H9 (cell line): Measurements from ENCODE around the gene LILRB1. TPM values are rescaled to one million over a fixed set of nuclear protein-coding genes. Genes with fewer than 3 reads are reported as not detected.
"Not testable (repeated sequence)": the region's sequence is repeated elsewhere in the genome, so short reads cannot be mapped to it uniquely, and the experiment has no call there.

Source experiments
- DNase-seq: peaks from one replicate; pipeline ENCODE4 v3.0.0-alpha.2; 2017
- H2AFZ ChIP-seq: one replicate; pipeline ENCODE4 v1.6.1; 2013; ENCODE audit warnings: mild to moderate bottlenecking, low read length, control low read depth, moderate library complexity
- H2AK5ac ChIP-seq: 2 replicates; pipeline ENCODE4 v1.6.1; 2013; ENCODE audit warnings: low read length, control low read depth, mixed read lengths; ENCODE audit not compliant: insufficient read length
- H2BK120ac ChIP-seq: one replicate; pipeline ENCODE4 v1.6.1; 2013; ENCODE audit warnings: low read depth, mild to moderate bottlenecking, low read length, control low read depth, inconsistent platforms; ENCODE audit not compliant: poor library complexity, severe bottlenecking
- H2BK12ac ChIP-seq: 2 replicates; pipeline ENCODE4 v1.6.1; 2013; ENCODE audit warnings: low read length, control low read depth, mixed read lengths, low read depth; ENCODE audit not compliant: insufficient read length
- H2BK15ac ChIP-seq: 2 replicates; pipeline ENCODE4 v1.6.1; 2013; ENCODE audit warnings: low read depth, low read length, control low read depth
- H2BK20ac ChIP-seq: one replicate; pipeline ENCODE4 v1.6.1; 2013; ENCODE audit warnings: low read depth, mild to moderate bottlenecking, low read length, control low read depth, inconsistent platforms; ENCODE audit not compliant: poor library complexity, severe bottlenecking
- H2BK5ac ChIP-seq: 2 replicates; pipeline ENCODE4 v1.6.1; 2013; ENCODE audit warnings: low read length, control low read depth, mixed read lengths; ENCODE audit not compliant: insufficient read length
- H3K14ac ChIP-seq: 2 replicates; pipeline ENCODE4 v1.6.1; 2013; ENCODE audit warnings: low read length, control low read depth; ENCODE audit not compliant: insufficient read depth
- H3K18ac ChIP-seq: 2 replicates; pipeline ENCODE4 v1.6.1; 2013; ENCODE audit warnings: low read depth, mild to moderate bottlenecking, mixed read lengths, low read length, control low read depth; ENCODE audit not compliant: insufficient read length
- H3K23ac ChIP-seq: 2 replicates; pipeline ENCODE4 v1.6.1; 2013; ENCODE audit warnings: low read length, control low read depth, mixed read lengths, low read depth; ENCODE audit not compliant: insufficient read length
- H3K23me2 ChIP-seq: 2 replicates; pipeline ENCODE4 v1.6.1; 2013; ENCODE audit warnings: low read depth, mild to moderate bottlenecking, mixed read lengths, low read length, control low read depth; ENCODE audit not compliant: insufficient read length, poor library complexity, severe bottlenecking
- H3K27ac ChIP-seq: 2 replicates; pipeline ENCODE4 v1.5.1; 2013; ENCODE audit warnings: low read length, control low read depth, mixed read lengths, low read depth; ENCODE audit not compliant: insufficient read length
- H3K27me3 ChIP-seq: 2 replicates; pipeline ENCODE4 v1.6.1; 2013; ENCODE audit warnings: low read length, control low read depth, inconsistent platforms; ENCODE audit not compliant: insufficient read depth
- H3K4ac ChIP-seq: 2 replicates; pipeline ENCODE4 v1.6.1; 2013; ENCODE audit warnings: low read depth, mild to moderate bottlenecking, control low read depth, inconsistent platforms, low read length, moderate library complexity
- H3K4me1 ChIP-seq: 2 replicates; pipeline ENCODE4 v1.6.1; 2013; ENCODE audit warnings: low read length, control low read depth, inconsistent platforms; ENCODE audit not compliant: insufficient read depth
- H3K4me2 ChIP-seq: 2 replicates; pipeline ENCODE4 v1.6.1; 2013; ENCODE audit warnings: low read length, control low read depth, mixed read lengths; ENCODE audit not compliant: insufficient read length, insufficient read depth
- H3K56ac ChIP-seq: 2 replicates; pipeline ENCODE4 v1.6.1; 2013; ENCODE audit warnings: low read depth, mild to moderate bottlenecking, mixed read lengths, low read length, control low read depth; ENCODE audit not compliant: insufficient read length
- H3K79me1 ChIP-seq: 2 replicates; pipeline ENCODE4 v1.6.1; 2013; ENCODE audit warnings: low read depth, mild to moderate bottlenecking, moderate library complexity, low read length, control low read depth, inconsistent platforms; ENCODE audit not compliant: insufficient read depth, poor library complexity, severe bottlenecking
- H3K79me2 ChIP-seq: 2 replicates; pipeline ENCODE4 v1.6.1; 2013; ENCODE audit warnings: low read length, control low read depth, inconsistent platforms; ENCODE audit not compliant: insufficient read depth
- H3K9ac ChIP-seq: 2 replicates; pipeline ENCODE4 v1.6.1; 2013; ENCODE audit warnings: low read length, control low read depth, mixed read lengths; ENCODE audit not compliant: insufficient read length; ENCODE audit errors: extremely low read depth
- H3K9me3 ChIP-seq: one replicate; pipeline ENCODE4 v1.6.1; 2013; ENCODE audit warnings: low read depth, low read length, inconsistent platforms; ENCODE audit not compliant: control insufficient read depth
- H3T11ph ChIP-seq: one replicate; pipeline ENCODE4 v1.6.1; 2013; ENCODE audit warnings: mild to moderate bottlenecking, low read length, control low read depth, inconsistent platforms
- H4K20me1 ChIP-seq: one replicate; pipeline ENCODE4 v1.6.1; 2013; ENCODE audit not compliant: control insufficient read depth, insufficient read length, insufficient read depth
- H4K5ac ChIP-seq: 2 replicates; pipeline ENCODE4 v1.6.1; 2013; ENCODE audit warnings: low read depth, mild to moderate bottlenecking, mixed read lengths, low read length, control low read depth; ENCODE audit not compliant: insufficient read length
- H4K8ac ChIP-seq: replicated peaks from 2 replicates; pipeline ENCODE4 v1.6.1; 2013; ENCODE audit warnings: low read length, control low read depth, mixed read lengths, low read depth; ENCODE audit not compliant: insufficient read length
- H4K91ac ChIP-seq: 2 replicates; pipeline ENCODE4 v1.6.1; 2013; ENCODE audit warnings: low read depth, mild to moderate bottlenecking, moderate library complexity, mixed read lengths, low read length, control low read depth; ENCODE audit not compliant: insufficient read length
- H3K27ac Mint-ChIP-seq, 3 experiments: 2 replicates in 2 of 3; 3 replicates in 1 of 3; pipeline ENCODE4 v1.8.0; 2020 to 2021; ENCODE audit warnings: mixed read lengths in 3 of 3, mild to moderate bottlenecking in 1 of 3, moderate library complexity in 1 of 3
- H3K27me3 Mint-ChIP-seq: 2 replicates; pipeline ENCODE4 v1.8.0; 2021; ENCODE audit warnings: low read depth, mild to moderate bottlenecking, moderate library complexity, mixed read lengths
- H3K36me3 Mint-ChIP-seq, 3 experiments: 2 replicates in 2 of 3; 3 replicates in 1 of 3; pipeline ENCODE4 v1.8.0; 2020 to 2021; ENCODE audit warnings: low read depth in 3 of 3, mixed read lengths in 3 of 3; ENCODE audit not compliant: insufficient read depth in 1 of 3
- H3K4me1 Mint-ChIP-seq, 2 experiments: 2 replicates each; pipeline ENCODE4 v1.8.0; 2020; ENCODE audit warnings: mixed read lengths in 2 of 2
- H3K4me3 Mint-ChIP-seq, 2 experiments: 2 replicates in 1 of 2; 3 replicates in 1 of 2; pipeline ENCODE4 v1.8.0; 2020 to 2021; ENCODE audit warnings: mild to moderate bottlenecking in 2 of 2, mixed read lengths in 2 of 2, moderate library complexity in 1 of 2
- H3K9me3 Mint-ChIP-seq, 2 experiments: 2 replicates in 1 of 2; 3 replicates in 1 of 2; pipeline ENCODE4 v1.8.0; 2020; ENCODE audit warnings: mild to moderate bottlenecking in 2 of 2, mixed read lengths in 2 of 2, moderate library complexity in 1 of 2
- WGBS: extraction: QIAGEN DNeasy Blood & Tissue Kit; methylation state at CpG from one replicate; pipeline ENCODE4 v1.1.7; 2013; ENCODE audit warnings: missing lambda C conversion rate, low lambda C conversion rate, mixed read lengths; ENCODE audit not compliant: insufficient read length; ENCODE audit errors: extremely low coverage; 5-methylcytosine and 5-hydroxymethylcytosine counted together
- total RNA-seq: library from RNA; stranded (reverse); gene quantifications from 2 replicates; pipeline ENCODE4 v1.2.1, GENCODE V29; 2021
- TF ChIP-seq, protein P1 (sequence below): fragments of 200-600 bp; sonication (generic); conservative IDR thresholded peaks from 3 replicates; pipeline ENCODE4 v1.8.0; 2021; ENCODE audit warnings: antibody characterized with exemption, mild to moderate bottlenecking

The LILRB1 gene
- total RNA-seq, 1 experiment from 2014 or later: not detected

DNA sequence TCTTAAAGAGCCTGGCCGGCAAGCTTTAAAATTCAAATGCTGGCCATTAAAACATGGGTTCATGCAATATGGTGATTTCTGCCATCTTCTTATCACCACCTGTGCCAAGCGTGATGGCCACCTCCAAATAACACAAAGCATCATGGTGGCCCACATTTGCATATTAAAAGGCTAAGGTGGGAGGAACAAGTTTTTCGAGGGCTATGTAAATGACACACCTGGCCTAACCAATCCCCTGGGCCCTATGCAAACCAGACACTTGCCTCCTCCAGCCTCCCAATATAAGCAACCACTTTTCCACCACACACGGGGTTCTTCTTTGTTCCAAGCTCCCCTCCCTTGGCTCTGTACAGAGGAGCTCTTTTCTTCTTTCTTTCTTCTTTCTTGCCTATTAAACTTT lies 46.9 kb downstream of the LILRB1 start:
- no CpG with 5 or more reads among the region's 4 CpGs for WGBS
- no peak overlapping the region for H3K56ac ChIP-seq
- Mint-ChIP-seq H3K9me3 (peaks cover 66 to 79% of the 10 kb centered on the region in 2 experiments), H3K36me3 (peaks cover 0 to 12% (median 4%) of the 10 kb centered on the region in 3 experiments; a peak in 4 of 7 replicates), H3K4me3 (no peak overlapping the region), H3K4me1 (no peaks in the 10 kb centered on the region), H3K27ac (no peak overlapping the region), H3K27me3 (no peaks in the 10 kb centered on the region)
- H2BK5ac ChIP-seq: no peak overlapping the region
- H3K9me3 ChIP-seq: peaks cover 32% of the 10 kb centered on the region
- no peak overlapping the region for H3K23ac ChIP-seq
- no peaks in the 10 kb centered on the region for H3K79me1 ChIP-seq
- H3T11ph ChIP-seq: no peak overlapping the region
- H3K27me3 ChIP-seq: no peaks in the 10 kb centered on the region
- H3K18ac ChIP-seq: no peak overlapping the region
- no peaks in the 10 kb centered on the region for H4K20me1 ChIP-seq
- no peaks in the 10 kb centered on the region for H3K23me2 ChIP-seq
- no peak overlapping the region for H3K4ac ChIP-seq
- H3K79me2 ChIP-seq: no peaks in the 10 kb centered on the region
- no peak overlapping the region for H3K4me2 ChIP-seq
- no peak overlapping the region for H4K5ac ChIP-seq
- no peak overlapping the region for H2AFZ ChIP-seq
- no peak overlapping the region for H2BK20ac ChIP-seq
- no peak overlapping the region for H4K8ac ChIP-seq
- no peak overlapping the region for H2BK120ac ChIP-seq
- TF ChIP-seq, protein P1, sequence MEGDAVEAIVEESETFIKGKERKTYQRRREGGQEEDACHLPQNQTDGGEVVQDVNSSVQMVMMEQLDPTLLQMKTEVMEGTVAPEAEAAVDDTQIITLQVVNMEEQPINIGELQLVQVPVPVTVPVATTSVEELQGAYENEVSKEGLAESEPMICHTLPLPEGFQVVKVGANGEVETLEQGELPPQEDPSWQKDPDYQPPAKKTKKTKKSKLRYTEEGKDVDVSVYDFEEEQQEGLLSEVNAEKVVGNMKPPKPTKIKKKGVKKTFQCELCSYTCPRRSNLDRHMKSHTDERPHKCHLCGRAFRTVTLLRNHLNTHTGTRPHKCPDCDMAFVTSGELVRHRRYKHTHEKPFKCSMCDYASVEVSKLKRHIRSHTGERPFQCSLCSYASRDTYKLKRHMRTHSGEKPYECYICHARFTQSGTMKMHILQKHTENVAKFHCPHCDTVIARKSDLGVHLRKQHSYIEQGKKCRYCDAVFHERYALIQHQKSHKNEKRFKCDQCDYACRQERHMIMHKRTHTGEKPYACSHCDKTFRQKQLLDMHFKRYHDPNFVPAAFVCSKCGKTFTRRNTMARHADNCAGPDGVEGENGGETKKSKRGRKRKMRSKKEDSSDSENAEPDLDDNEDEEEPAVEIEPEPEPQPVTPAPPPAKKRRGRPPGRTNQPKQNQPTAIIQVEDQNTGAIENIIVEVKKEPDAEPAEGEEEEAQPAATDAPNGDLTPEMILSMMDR: no peak
- H2AK5ac ChIP-seq: no peak overlapping the region
- no peak overlapping the region for H2BK12ac ChIP-seq
- H3K9ac ChIP-seq: no peak overlapping the region
- no peak for DNase-seq
- H3K27ac ChIP-seq: no peak overlapping the region
- no peak overlapping the region for H4K91ac ChIP-seq
- H3K4me1 ChIP-seq: no peaks in the 10 kb centered on the region
- H3K14ac ChIP-seq: no peak overlapping the region
- no peak overlapping the region for H2BK15ac ChIP-seq

DNA sequence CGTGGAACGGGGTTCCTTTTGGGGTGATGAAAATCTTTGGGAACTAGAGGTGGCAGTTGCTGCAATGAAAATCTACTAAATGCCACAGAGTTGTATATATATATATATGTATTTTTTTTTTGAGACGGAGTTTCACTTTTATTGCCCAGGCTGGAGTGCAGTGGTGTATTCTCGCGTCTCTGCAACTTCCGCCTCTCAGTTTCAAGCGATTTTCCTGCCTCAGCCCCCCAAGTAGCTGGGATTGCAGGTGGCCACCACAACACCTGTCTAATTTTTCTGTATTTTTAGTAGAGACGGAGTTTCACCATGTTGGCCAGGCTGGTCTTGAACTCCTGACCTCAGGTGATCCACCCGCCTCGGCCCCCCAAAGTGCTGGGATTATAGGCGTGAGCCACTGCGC lies 51.3 kb downstream of the LILRB1 start:
- not testable (repeated sequence) for H3K4me1 Mint-ChIP-seq, H3T11ph ChIP-seq, H2BK12ac ChIP-seq, H3K4ac ChIP-seq, H4K20me1 ChIP-seq, H2BK20ac ChIP-seq, H3K18ac ChIP-seq, H2BK5ac ChIP-seq, H3K9ac ChIP-seq, H3K4me2 ChIP-seq, H3K79me1 ChIP-seq, H3K4me3 Mint-ChIP-seq, H4K91ac ChIP-seq, H4K8ac ChIP-seq, H3K56ac ChIP-seq, H3K27ac ChIP-seq, H2BK15ac ChIP-seq, H4K5ac ChIP-seq, H3K27me3 ChIP-seq, H2BK120ac ChIP-seq, H3K79me2 ChIP-seq, H3K27ac Mint-ChIP-seq, H3K23me2 ChIP-seq, H3K4me1 ChIP-seq, H3K27me3 Mint-ChIP-seq, H3K23ac ChIP-seq, H2AK5ac ChIP-seq, H3K14ac ChIP-seq, H2AFZ ChIP-seq, DNase-seq
- H3K9me3 ChIP-seq: peaks cover 57% of the 10 kb centered on the region
- H3K36me3 Mint-ChIP-seq: peaks cover 4 to 21% (median 5%) of the 10 kb centered on the region in 3 experiments; a peak in 3 of 7 replicates
- H3K9me3 Mint-ChIP-seq: peaks cover 77 to 83% of the 10 kb centered on the region in 2 experiments
- no CpG with 5 or more reads among the region's 12 CpGs for WGBS
